GM21515 (cell line): ENCODE data around the gene MEIS1.

ENCODE experiments used
- ATAC-seq: cut with Tn5 transposase; IDR thresholded peaks from one replicate; pipeline ENCODE4 v1.9.1; 2021; ENCODE audit not compliant: unreplicated experiment

The MEIS1 gene

DNA sequence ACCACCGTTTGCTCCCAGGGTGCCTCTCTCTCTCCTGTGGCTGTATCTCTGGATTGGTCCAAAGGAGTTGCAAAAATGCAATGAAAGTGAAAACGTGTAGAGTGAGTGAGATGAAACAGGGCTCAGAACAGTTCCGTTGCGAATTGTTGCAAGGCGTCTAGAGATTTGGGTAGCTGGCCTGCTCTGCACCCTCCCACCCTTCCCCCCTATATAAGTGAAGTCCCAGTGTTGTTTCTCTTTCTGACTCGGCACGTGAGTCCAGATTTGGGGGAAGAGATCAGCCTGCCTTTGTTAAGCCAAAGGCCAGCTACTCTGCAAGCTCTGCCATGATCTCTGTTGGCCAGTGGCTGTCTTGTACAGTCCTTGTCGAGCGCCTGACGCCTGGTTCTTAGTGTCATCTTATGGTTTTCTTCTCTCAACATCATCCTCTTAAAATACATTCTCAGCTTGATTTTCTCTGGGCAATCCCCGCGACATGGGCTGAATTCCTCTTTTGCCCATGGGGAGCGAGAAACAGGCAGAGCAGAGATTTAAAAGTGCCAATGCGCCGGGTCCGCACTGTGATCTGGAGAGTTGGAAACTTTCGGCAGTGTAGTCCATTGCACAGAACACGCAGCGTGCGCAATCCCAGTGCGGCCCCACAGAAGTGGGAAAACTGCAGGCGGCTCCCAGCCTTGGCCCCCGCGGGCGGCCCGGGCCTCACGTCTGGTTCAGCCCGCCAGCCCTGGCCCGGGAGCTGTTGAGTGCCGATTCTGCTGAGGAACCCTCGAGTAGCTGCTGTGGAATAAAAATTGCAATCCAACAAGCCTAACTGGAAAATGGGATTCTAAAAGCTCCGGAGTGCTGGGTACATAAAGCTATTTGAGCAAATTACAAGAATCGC is 9.3 kb downstream of the MEIS1 start:
- ATAC-seq: no peak

GRCh38 chr2:66445076-66445924 is 10.4 kb downstream of the MEIS1 start:
- ATAC-seq: no peak

DNA sequence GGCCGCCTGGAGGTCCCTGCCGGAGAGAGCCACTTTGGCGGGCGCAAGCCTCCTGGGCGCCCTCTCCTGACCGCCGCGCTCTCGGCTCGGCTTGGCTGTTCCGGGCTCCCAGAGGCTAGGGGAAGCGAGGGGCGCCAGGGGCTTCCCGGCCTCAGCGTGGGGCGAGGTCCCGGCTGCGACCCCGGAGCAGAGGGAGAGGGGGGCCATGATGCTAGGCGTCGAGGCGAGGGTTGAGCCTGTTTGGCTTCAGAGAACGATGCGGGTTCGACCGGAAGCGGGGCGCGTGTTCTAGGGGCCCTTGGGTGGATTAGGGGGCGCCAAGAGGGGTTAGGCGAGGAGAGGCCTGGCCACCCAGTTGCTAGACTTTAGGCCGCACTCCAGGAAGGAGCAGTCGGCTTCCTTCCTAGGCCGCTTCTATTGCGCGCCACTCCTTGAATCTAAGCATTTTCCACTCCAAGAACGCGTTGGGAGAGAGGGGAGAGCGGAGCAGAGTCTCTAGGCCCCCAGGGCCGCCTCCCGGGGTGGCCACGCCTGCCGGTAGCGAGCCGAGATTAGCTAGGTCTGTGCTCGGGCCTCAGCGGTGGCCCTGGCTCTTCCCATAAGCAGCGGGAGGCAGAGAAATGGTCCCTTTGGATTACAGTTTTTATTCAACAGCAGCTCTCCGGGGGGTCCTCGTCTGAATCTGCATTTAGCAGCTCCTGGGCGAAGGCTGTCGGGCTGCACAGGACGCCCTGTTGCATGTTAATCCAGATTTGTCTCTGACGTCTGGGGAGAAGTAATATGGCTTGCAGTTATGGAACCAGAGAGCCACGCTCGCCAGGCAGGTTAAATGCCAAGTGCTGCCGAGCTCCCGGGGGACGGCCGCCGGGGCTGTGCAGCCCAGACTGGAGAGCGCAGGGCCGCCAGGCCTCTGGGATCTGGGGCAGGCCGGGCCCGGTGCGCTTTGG is 11.3 kb downstream of the MEIS1 start:
- ATAC-seq: no peak

GRCh38 chr2:66446941-66447340 is 12.0 kb downstream of the MEIS1 start:
- no peak for ATAC-seq

DNA sequence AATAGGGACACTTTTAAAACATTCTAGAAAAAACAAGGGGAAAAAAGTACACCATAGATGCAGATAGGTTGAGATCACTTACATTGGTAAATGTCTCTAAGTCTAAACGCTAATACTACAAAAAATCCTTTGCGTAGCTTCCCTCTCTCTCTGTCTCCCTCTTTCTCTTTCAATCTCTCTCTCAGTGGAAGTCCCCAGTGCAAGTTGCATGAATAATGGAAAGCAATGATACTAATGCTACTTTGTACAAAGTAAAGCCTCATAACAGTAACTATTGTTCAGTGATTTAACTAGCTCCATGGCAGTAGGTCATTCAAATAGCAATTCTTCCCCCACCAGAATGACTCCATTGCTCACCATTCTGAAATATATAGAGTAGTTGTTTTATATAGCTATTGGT is 12.8 kb downstream of the MEIS1 start:
- ATAC-seq: no peak

DNA sequence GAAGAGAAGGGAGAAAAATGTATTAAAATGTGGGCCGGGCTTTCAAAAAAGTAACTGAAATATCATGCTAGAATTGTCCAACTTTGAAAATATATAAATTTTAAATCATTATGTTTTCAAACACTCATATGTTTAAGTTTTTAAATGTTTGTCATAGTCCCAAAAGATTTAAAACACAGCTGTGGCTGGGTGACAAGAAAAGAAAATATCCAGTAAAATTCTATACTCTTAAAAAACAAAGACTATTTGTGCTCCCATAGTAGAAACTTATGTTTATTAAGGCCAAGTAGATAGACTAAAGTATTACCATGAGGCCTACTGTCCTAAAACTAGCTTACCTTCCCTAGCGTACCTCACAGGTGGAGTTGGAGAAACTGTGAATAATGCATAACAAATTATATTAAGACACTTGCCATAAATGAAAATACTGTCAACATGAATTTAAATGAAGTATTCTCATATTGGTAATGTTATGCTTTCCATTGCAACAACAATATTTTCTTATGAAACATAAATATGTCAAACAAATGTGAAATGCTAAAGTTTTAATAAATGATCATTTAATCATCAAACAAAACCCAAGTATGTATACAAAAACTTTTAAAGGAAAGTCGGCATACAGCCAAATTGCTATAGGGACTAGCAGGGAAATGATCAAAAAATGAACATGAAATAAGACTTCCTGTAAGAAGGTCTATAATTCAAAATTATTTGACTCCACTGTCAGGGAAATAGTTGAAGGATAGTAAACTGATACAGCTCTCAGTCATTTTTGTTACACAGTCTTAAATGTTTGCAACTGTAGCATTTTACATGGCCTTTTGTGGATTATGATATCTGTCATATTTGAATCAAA is 13.4 kb downstream of the MEIS1 start:
- ATAC-seq: no peak

- ATAC-seq: no peak
These were observed 17.3 kb downstream of the MEIS1 start for GRCh38 chr2:66452214-66452613.

DNA sequence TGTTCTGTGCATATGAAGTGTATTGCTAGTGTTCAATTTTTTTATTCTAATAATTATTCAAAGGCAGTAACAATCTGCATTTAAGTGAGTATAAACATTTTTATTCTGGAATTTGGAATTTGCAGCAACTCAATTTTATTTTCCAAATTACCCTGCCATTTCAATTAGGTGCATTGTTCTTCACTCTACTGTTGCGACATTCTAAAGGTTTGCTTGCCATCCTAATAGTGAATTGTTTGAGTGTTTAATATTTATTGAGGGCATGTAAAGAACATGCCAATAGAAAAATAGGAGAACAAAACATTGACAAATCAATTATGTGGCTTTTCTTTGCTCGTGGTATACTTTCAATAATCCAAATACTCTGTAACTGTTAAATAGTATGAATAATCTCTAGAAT is 18.0 kb downstream of the MEIS1 start:
- no peak for ATAC-seq

DNA sequence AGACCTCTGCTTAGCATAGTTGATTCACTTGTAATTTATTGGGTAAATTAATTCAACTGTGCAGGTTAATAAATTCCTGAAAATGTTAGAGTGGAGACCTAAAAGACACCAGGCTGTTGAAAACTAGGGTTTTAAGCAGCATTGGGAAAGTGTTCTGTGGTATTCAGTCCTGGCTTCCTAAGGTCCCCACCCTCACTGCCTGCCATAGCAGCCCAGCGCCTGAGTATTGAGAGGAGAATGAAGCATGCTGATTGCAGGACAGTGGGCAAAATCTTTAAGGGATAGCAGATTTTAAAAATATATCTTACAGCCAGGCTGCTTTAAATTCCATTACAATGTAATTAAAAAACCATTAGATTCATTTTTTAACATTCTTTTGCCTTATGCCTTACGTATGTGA is 20.6 kb downstream of the MEIS1 start:
- no peak for ATAC-seq

GRCh38 chr2:66456183-66457041 is 21.5 kb downstream of the MEIS1 start:
- no peak for ATAC-seq

DNA sequence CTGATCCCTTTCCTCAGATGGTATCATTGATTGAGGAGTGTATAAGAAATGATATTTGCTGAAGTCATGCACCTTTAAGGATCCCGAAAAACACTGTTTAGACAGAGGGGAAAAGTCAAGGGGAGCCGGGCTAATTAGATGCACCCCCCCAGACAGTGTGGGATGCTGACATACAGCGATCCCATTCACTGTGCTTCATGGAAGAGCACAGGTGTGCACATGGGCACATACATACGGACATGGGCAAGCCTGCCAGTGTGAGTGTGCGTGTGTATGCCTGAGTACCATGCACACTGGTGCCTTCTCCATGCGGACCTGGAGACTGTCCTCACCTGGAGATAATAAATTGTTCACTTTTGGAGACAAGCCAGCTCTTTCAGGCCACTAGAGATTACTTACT is 22.6 kb downstream of the MEIS1 start:
- ATAC-seq: no peak

GRCh38 chr2:66460031-66460430 is 25.1 kb downstream of the MEIS1 start:
- ATAC-seq: no peak

- ATAC-seq: no peak
These were observed 26.2 kb downstream of the MEIS1 start for GRCh38 chr2:66461001-66461663.

DNA sequence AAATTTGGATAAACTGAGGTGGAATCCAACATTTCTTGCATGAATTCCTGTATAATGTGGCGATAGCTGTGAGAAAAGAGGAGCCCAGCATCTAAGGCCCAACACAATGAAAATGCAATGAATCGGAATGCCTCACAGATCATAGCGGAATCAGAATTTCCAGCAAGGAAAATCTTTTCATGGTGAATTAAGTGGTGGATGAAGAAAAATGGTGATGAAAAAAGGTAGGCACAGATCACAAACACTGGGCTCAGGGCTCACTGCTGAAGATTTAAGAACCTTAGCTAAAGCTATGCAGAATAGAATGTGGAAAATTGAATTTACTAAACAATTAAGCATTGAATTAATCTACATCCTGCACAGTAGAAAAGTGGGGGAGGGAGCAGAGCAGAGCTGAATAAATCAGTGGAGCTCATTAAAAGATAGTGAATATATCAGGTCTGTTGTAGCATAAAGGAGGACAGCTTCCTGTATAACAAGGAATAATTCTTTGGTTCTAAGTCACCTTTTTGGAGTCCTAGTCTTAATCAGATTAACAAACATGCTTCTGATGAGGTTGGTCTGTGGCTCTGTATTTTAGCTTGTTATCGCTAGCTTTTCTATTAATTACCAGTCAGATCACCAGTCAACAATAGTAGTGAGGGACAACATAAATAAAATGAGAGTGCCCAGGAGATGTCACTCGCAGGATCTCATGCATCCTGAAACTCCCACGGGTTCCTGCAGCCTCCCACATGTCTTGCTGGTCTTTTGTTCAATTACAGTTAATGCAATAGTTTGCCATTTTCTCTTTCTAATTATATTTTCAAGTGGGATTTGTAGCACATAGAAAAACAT is 27.0 kb downstream of the MEIS1 start:
- no peak for ATAC-seq

- ATAC-seq: no peak
These were observed 27.5 kb downstream of the MEIS1 start for GRCh38 chr2:66462501-66462825.

DNA sequence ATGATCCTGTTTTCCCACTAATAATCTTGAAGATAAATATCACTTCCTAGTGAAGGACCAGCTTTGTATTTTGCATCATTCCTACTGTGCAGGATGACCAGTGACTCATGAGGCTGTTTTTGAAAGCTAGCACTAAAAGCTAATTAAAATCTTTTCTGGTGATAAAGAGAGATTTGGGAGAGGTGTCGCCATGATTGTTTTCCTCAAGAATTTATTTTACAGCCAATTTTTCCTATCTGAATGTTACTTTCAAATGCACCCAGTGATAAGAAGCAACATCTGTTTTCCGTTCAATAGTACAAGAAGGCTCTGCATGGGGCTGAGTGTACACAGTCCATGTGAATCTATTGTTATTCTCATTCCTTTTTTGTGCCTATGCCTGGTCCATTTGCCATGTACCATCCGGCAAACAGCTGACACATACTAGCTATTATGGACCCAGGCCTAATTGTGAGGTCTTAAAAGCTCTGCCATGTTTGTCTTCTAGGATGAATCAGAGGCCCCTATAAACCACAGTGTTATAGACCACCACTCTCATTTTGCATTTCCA is 28.4 kb downstream of the MEIS1 start:
- no peak for ATAC-seq

DNA sequence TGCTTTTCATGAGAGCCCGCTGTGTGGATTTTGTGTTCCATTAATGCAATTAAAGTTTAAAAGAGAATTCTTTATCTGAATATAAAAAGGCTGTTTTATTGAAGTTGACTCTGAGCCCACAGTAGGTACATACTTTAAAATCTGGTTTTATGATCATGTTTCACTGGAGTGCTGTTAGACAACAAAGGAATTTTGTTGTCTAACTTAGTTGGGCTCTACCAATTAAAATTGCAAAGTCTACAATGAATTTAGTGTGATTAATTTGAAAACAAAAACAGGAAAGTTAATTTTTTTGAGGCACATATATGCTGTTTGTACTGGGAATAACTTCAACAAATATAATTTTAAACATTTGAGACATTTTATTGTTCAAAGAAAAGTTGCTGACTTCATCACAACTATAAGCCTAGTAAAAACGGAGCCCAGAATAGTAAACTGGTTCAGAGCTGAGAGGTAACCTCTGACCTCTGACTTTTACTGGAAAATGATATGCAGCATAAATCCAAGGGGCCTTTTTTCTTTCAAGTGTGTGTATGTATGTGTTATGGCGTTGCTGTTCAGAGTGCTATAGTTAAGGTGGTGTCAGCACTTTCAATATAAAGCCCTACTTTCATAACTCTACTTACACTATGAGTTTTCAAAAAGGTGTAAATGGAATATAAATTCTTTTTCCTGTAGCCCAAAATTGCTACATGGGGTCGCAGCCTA is 30.2 kb downstream of the MEIS1 start:
- no peak for ATAC-seq
